ENCODE results near the gene NLGN1.

The NLGN1 gene

GRCh38 chr3:174083706-174084105 lies 686.2 kb downstream of the NLGN1 start:
- no peaks in the 10 kb centered on the region for H3K27me3 ChIP-seq (ENCODE audit: insufficient read depth, low read length)
- H3K4me1 ChIP-seq (ENCODE audit: control insufficient read depth in 1 of 2, insufficient read depth in 2 of 2, low read length in 2 of 2) = no peaks in the 10 kb centered on the region
- WGBS (ENCODE audit: extremely low coverage, insufficient coverage, insufficient read length) = no CpG with 5 or more reads among the region's 3 CpGs
- H3K79me1 ChIP-seq (ENCODE audit: low read length) = no peaks in the 10 kb centered on the region
- no peak for DNase-seq
- no peak overlapping the region for H3K9ac ChIP-seq (ENCODE audit: low read length)
- no peak overlapping the region for H2BK5ac ChIP-seq (ENCODE audit: low read depth, low read length, poor library complexity)
- no peak overlapping the region for H2BK120ac ChIP-seq (ENCODE audit: insufficient read depth, low read length, poor library complexity)
- H3K4me2 ChIP-seq (ENCODE audit: low read length) = no peak overlapping the region
- H4K12ac ChIP-seq (ENCODE audit: low read depth, low read length) = no peak overlapping the region
- no peak overlapping the region for H3K14ac ChIP-seq (ENCODE audit: low read length)
- no peak overlapping the region for H4K91ac ChIP-seq (ENCODE audit: low read depth, low read length)
- no peaks in the 10 kb centered on the region for H3K79me2 ChIP-seq (ENCODE audit: control insufficient read depth, insufficient read depth, low read length, poor library complexity)
- H3K27ac ChIP-seq (ENCODE audit: low read depth, low read length) = no peak overlapping the region
- no peak overlapping the region for H3K18ac ChIP-seq (ENCODE audit: low read length)
- H3K36me3 ChIP-seq (ENCODE audit: control insufficient read depth in 1 of 2, insufficient read depth in 2 of 2, low read length in 2 of 2) = no peaks in the 10 kb centered on the region
- no peak overlapping the region for H2AFZ ChIP-seq (ENCODE audit: insufficient read depth, low read length, poor library complexity)
- no peaks in the 10 kb centered on the region for H3K9me3 ChIP-seq (ENCODE audit: insufficient read depth, low read depth, low read length)
- H4K8ac ChIP-seq (ENCODE audit: low read depth, low read length) = no peak overlapping the region
- no peak overlapping the region for H3K23ac ChIP-seq (ENCODE audit: low read length)
- no peak overlapping the region for H2AK5ac ChIP-seq (ENCODE audit: low read length)
- no peak overlapping the region for H2BK12ac ChIP-seq (ENCODE audit: low read length)
- no peak overlapping the region for H3K4me3 ChIP-seq (ENCODE audit: low read depth, low read length)
- H3K4ac ChIP-seq (ENCODE audit: low read depth, low read length) = no peak overlapping the region

- Histone ChIP-seq H3K36me3 (ENCODE audit: control insufficient read depth in 1 of 2, insufficient read depth in 2 of 2, low read length in 2 of 2) (no peaks in the 10 kb centered on the region), H3K79me1 (ENCODE audit: low read length) (no peaks in the 10 kb centered on the region), H3K27me3 (ENCODE audit: insufficient read depth, low read length) (no peaks in the 10 kb centered on the region), H3K4me2 (ENCODE audit: low read length) (no peak overlapping the region), H3K4me1 (ENCODE audit: control insufficient read depth in 1 of 2, insufficient read depth in 2 of 2, low read length in 2 of 2) (no peaks in the 10 kb centered on the region), H3K9ac (ENCODE audit: low read length) (no peak overlapping the region), H2AFZ (ENCODE audit: insufficient read depth, low read length, poor library complexity) (no peak overlapping the region), H3K27ac (ENCODE audit: low read depth, low read length) (no peak overlapping the region), H3K4me3 (ENCODE audit: low read depth, low read length) (no peak overlapping the region), H4K12ac (ENCODE audit: low read depth, low read length) (no peak overlapping the region), H2BK120ac (ENCODE audit: insufficient read depth, low read length, poor library complexity) (no peak overlapping the region), H3K9me3 (ENCODE audit: insufficient read depth, low read depth, low read length) (no peaks in the 10 kb centered on the region), H3K14ac (ENCODE audit: low read length) (no peak overlapping the region), H3K4ac (ENCODE audit: low read depth, low read length) (no peak overlapping the region), H2AK5ac (ENCODE audit: low read length) (no peak overlapping the region), H2BK5ac (ENCODE audit: low read depth, low read length, poor library complexity) (no peak overlapping the region), H4K91ac (ENCODE audit: low read depth, low read length) (no peak overlapping the region), H3K79me2 (ENCODE audit: control insufficient read depth, insufficient read depth, low read length, poor library complexity) (no peaks in the 10 kb centered on the region), H4K8ac (ENCODE audit: low read depth, low read length) (no peak overlapping the region), H3K18ac (ENCODE audit: low read length) (no peak overlapping the region), H2BK12ac (ENCODE audit: low read length) (no peak overlapping the region), H3K23ac (ENCODE audit: low read length) (no peak overlapping the region)
- WGBS (ENCODE audit: extremely low coverage, insufficient coverage, insufficient read length) = no CpG with 5 or more reads among the region's 2 CpGs
- DNase-seq = no peak
Observed at GRCh38 chr3:174089592-174089991, 692.0 kb downstream of the NLGN1 start.

GRCh38 chr3:174094669-174095068 lies 697.1 kb downstream of the NLGN1 start:
- Histone ChIP-seq H3K4me1 (ENCODE audit: control insufficient read depth in 1 of 2, insufficient read depth in 2 of 2, low read length in 2 of 2) (no peaks in the 10 kb centered on the region), H4K12ac (ENCODE audit: low read depth, low read length) (no peak overlapping the region), H3K4ac (ENCODE audit: low read depth, low read length) (no peak overlapping the region), H4K91ac (ENCODE audit: low read depth, low read length) (no peak overlapping the region), H3K79me1 (ENCODE audit: low read length) (no peaks in the 10 kb centered on the region), H2BK120ac (ENCODE audit: insufficient read depth, low read length, poor library complexity) (no peak overlapping the region), H3K36me3 (ENCODE audit: control insufficient read depth in 1 of 2, insufficient read depth in 2 of 2, low read length in 2 of 2) (no peaks in the 10 kb centered on the region), H3K9me3 (ENCODE audit: insufficient read depth, low read depth, low read length) (no peaks in the 10 kb centered on the region), H3K18ac (ENCODE audit: low read length) (no peak overlapping the region), H3K14ac (ENCODE audit: low read length) (no peak overlapping the region), H2AK5ac (ENCODE audit: low read length) (no peak overlapping the region), H4K8ac (ENCODE audit: low read depth, low read length) (no peak overlapping the region), H3K4me2 (ENCODE audit: low read length) (no peak overlapping the region), H3K27ac (ENCODE audit: low read depth, low read length) (no peak overlapping the region), H3K27me3 (ENCODE audit: insufficient read depth, low read length) (no peaks in the 10 kb centered on the region), H3K9ac (ENCODE audit: low read length) (no peak overlapping the region), H2BK12ac (ENCODE audit: low read length) (no peak overlapping the region), H3K79me2 (ENCODE audit: control insufficient read depth, insufficient read depth, low read length, poor library complexity) (no peaks in the 10 kb centered on the region), H3K23ac (ENCODE audit: low read length) (no peak overlapping the region), H2BK5ac (ENCODE audit: low read depth, low read length, poor library complexity) (no peak overlapping the region), H2AFZ (ENCODE audit: insufficient read depth, low read length, poor library complexity) (no peak overlapping the region), H3K4me3 (ENCODE audit: low read depth, low read length) (no peak overlapping the region)
- WGBS (ENCODE audit: extremely low coverage, insufficient coverage, insufficient read length) = no CpG with 5 or more reads among the region's 2 CpGs
- no peak for DNase-seq

- H3K4me2 ChIP-seq (ENCODE audit: low read length) = no peak overlapping the region
- no peak overlapping the region for H4K12ac ChIP-seq (ENCODE audit: low read depth, low read length)
- DNase-seq = no peak
- no peak overlapping the region for H3K4ac ChIP-seq (ENCODE audit: low read depth, low read length)
- H3K18ac ChIP-seq (ENCODE audit: low read length) = no peak overlapping the region
- H3K79me1 ChIP-seq (ENCODE audit: low read length) = no peaks in the 10 kb centered on the region
- H3K9ac ChIP-seq (ENCODE audit: low read length) = no peak overlapping the region
- H4K8ac ChIP-seq (ENCODE audit: low read depth, low read length) = no peak overlapping the region
- H2AFZ ChIP-seq (ENCODE audit: insufficient read depth, low read length, poor library complexity) = no peak overlapping the region
- H3K4me1 ChIP-seq (ENCODE audit: control insufficient read depth in 1 of 2, insufficient read depth in 2 of 2, low read length in 2 of 2) = no peaks in the 10 kb centered on the region
- H3K23ac ChIP-seq (ENCODE audit: low read length) = no peak overlapping the region
- H3K9me3 ChIP-seq (ENCODE audit: insufficient read depth, low read depth, low read length) = no peaks in the 10 kb centered on the region
- no peak overlapping the region for H3K14ac ChIP-seq (ENCODE audit: low read length)
- no peak overlapping the region for H2BK12ac ChIP-seq (ENCODE audit: low read length)
- no peak overlapping the region for H3K4me3 ChIP-seq (ENCODE audit: low read depth, low read length)
- H2BK5ac ChIP-seq (ENCODE audit: low read depth, low read length, poor library complexity) = no peak overlapping the region
- no peak overlapping the region for H4K91ac ChIP-seq (ENCODE audit: low read depth, low read length)
- no peaks in the 10 kb centered on the region for H3K79me2 ChIP-seq (ENCODE audit: control insufficient read depth, insufficient read depth, low read length, poor library complexity)
- H2AK5ac ChIP-seq (ENCODE audit: low read length) = no peak overlapping the region
- no peak overlapping the region for H2BK120ac ChIP-seq (ENCODE audit: insufficient read depth, low read length, poor library complexity)
- no peaks in the 10 kb centered on the region for H3K36me3 ChIP-seq (ENCODE audit: control insufficient read depth in 1 of 2, insufficient read depth in 2 of 2, low read length in 2 of 2)
- no peaks in the 10 kb centered on the region for H3K27me3 ChIP-seq (ENCODE audit: insufficient read depth, low read length)
- no peak overlapping the region for H3K27ac ChIP-seq (ENCODE audit: low read depth, low read length)
- WGBS (ENCODE audit: extremely low coverage, insufficient coverage, insufficient read length) = no CpG with 5 or more reads among the region's 3 CpGs
Observed at GRCh38 chr3:174097686-174098085, 700.1 kb downstream of the NLGN1 start.
